Activated CD4-positive, alpha-beta T cell treated with anti-CD3 and anti-CD28 coated beads, Interleukin-2, amount 50 U/mL, for 24 hours (primary cell): Measurements from ENCODE around the gene ABHD17B.

ENCODE experiments used
- DNase-seq, 2 donors: peaks; one replicate each; pipeline ENCODE4 v3.0.0-alpha.2; 2020; ENCODE audit warnings: low read depth in 1 of 2, low spot score in 1 of 2

Gene ABHD17B

DNA sequence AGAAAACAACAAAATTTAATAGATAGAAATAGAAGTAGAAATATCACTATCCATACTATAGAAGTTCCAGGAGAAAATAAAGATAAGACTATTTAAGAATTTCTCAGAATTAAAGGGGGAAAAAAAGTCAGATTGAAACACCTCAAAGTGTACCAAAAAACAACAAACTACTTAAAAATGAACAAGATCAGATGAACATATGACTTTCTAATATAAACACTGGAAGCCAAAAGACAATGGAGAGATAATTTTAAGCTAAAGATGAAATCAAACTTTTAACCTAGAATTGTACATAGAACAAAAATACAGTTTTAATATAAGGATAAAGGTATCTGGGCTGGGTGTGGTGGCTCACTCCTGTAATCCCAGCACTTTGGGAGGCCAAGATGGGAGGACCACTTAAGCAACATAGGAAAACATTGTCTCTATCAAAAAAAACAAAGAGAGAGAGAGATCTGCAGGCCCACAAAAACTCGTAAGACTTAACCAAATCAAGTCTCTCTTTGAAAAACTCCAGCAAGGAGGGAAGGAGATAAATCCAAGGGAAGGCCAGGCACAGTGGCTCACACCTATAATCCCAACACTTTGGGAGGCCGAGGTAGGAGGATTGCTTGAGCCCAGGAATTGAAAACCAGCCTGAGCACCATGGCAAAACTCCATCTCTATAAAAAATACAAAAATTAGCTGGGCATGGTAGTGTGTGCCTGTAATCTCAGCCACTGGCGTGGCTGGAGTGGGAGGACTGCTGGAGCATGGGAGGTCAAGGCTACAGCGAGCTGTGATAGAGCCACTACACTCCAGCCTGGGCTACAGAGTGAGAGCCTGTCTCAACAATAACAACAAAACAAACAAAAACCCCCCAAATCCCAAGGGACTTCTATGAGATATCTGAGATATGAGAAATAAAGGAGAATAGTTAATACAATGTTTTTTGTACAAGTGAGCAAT lies 32.4 kb downstream of the ABHD17B start:
- no peak for DNase-seq

DNA sequence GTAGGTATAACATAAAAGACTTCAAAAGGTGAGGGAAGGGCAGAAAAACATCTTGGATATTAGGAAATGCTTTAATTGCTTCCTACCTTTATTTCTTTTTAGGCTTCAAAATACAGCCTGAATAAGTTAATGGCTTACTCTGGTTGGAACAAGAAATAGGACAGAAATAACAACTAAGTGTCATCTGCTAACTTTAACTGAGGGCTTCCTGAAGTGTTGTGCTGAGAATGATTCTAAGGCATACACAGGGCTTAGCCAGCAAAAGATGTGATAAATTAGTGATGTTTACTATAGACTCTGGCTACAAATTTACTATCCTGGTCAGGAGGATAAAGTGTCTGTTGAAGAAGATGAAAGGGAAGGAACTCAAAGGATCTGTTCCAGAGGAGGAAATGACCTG lies 34.2 kb downstream of the ABHD17B start:
- no peak for DNase-seq

DNA sequence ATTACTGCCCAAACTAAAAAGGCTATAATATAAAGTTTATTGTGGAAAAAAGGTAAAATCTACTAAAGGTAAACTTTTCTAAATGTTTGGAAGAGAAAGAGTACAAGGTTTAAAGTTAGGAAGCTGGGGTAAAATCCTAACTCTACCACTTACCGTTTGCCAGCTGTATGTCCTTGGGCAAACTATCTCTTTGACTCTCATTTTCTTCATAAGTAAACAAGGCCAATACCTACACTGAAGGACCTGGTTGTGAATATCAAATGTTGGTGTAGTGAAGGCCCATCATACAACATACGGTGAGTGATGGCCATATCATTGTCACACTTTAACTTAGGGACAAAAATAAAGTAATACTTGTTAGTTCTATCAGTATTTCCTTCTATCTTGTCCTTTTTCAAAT lies 34.9 kb downstream of the ABHD17B start:
- no peak for DNase-seq

DNA sequence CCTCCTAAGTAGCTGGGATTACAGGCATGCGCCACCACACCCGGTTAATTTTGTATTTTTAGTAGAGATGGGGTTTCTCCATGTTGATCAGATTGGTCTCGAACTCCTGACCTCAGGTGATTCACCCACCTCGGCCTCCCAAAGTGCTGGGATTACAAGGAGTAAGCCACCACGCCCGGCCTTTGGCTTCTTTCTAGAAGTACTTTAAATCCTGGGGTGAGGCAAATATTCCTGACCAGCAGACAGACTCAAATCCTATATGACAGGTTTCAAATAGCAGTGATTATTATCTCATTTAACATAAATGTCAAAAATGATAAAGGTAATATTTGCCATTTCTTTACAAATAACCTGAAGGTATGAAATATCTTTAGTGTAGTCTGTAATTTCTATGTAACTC lies 35.6 kb downstream of the ABHD17B start:
- DNase-seq, result no peak

DNA sequence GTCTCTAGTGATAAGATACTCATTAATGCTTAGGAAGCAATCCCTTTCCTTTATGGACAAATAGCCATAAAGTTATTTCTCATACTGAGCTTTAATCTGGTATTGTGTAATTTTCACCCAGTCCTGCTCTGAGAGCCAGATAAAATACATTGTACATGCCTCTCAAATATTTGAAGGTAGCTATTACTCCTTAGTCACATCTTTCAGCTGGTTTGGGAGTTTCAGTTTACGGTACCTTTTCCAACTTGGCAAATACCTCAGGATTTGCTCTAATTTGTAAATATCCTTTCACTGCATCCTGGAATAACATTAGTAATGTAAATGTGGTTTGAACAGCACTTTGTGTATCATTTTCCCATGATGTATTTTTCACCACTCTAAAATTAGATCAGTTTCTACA lies 47.4 kb downstream of the ABHD17B start:
- no peak for DNase-seq

DNA sequence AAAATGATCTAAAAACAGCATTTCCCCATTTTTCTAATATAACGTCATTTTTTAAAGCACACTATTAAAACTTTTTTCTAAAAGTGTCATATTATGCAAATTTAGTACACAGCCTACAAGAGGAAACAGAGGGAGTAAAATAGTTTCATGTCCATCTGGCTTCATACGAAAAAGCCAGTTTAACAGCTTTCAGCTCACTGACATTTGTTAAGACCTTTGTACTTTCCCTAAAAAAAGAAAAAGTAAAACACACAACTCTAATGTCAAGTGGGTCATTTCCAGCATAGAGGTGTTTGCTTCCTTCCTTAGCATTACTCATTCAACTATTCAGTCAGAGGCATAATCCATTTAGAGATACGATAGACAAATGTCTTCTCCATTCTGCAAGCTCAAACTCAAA lies 49.4 kb downstream of the ABHD17B start:
- DNase-seq, result no peak

DNA sequence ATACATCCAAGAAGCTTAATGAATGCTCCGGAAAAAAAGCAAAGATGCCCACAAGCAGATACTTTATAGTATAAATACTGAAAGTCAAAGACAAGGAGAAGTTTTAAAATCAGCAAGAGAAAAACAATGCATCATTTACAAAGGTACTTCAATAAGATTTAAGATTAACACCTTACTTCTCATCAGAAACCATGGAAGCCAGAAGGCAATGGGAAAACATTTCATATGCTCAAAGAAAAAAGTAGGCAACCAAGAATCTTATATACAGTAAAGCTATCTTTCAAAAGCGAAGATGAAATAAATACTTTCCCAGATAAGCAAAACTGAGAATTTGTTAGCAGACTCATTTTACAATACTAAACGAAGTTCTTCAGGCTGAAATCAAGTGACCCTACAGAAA lies 51.1 kb downstream of the ABHD17B start:
- no peak for DNase-seq

DNA sequence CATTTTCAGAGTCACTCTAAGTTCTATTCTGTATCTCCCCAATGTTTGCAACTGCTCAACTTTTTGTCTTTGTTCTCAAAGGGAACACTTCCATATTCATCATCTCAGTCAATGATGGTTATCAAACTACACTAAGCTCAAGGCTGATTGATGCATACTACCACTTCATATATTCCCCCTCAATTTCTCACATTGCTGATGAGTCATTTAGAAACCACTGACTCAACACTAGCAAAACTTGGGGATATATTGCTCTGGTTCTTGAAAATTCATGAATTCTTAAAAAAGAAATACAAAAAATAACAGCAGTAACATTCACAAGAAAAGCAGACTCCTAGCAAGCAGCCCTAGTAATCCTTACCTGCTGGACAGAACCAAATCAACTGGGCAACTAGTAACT lies 52.2 kb downstream of the ABHD17B start:
- peak in 1 of 2 donors; percentile 15 for DNase-seq

DNA sequence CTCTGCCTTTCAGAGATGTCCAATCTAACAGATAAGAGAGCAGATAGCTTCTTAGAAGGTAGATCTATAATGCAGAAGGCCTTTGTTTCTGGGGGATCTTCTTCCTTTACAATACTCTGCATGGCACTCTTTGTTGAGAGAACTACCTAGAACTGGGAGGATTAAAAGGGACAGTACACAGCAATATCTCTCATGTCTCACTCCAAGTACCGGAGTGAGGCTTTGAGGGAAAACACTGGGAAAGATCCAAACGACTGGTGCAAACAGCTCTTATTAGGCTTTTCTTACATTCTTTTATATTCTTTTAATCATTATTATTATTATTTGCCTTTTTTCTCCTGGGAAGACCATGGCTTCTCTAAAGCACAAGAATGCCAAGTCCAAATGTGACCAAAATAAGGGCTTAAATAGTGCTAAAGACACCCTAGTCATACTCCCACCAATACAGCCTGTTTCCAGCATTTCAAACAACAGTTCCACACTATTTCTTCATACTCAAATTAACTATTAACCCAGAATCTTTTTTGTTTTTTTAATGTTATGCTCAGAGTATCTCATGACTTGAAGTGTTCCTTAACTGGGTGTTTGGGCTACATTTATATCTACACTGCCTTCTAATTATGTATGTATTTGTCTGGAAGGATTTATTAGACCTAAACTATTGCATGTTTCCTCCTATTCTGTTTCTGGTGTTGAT lies 52.7 kb downstream of the ABHD17B start:
- DNase-seq, result no peak

DNA sequence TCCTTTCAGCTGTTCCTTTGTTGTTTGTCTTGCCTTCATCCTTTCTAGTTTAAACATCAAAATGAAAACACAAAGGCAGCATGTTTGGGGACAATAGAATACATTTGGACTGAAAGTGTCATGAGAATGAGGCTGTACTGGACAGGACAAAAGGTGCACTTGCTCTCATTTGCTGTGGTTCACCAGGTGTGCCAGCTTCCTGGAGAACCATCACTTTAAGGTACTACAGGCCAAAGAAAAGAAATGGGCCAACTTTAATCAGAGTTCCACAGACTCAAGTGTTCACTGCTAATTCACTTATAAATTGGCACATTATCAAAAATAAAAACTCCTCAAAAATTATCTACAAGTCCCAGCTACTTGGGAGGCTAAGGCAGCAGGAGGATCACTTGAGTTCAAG lies 53.8 kb downstream of the ABHD17B start:
- DNase-seq, result no peak

DNA sequence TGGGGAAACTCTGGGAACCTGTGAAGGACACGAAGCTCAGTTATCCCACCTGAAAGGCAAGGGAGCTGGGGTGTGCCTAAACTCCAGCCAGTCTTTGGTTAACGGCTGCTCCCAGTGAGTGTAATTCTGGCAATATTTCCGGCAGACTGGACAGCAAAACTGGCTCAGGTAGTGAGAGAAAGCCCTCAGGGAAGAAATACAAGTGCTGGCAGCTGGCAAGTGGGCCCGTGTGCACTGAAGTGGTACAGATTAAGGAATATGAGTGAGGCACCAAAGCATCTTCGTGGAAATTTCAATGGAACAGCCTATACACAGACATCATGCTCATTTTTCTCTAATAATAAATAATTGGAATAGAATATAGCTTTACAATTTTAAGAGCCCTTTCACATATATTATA lies 56.2 kb downstream of the ABHD17B start:
- no peak for DNase-seq

DNA sequence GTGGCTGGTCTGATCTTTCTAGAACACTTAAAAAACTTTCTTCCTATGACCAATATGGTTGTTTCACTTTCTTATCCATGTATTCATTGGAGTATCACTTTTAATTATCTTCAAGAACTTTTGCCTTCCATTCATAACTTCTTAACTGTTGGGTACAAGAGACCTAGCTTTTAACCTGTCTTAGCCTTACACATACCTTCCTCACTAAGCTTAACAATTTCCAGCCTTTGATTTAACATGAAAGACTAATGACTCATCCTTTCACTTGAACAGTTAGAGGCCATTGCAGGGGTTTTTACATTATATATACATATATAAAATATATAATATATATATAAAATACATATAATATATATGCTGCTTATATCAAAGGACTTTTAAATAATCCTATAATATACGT lies 57.9 kb downstream of the ABHD17B start:
- no peak for DNase-seq

DNA sequence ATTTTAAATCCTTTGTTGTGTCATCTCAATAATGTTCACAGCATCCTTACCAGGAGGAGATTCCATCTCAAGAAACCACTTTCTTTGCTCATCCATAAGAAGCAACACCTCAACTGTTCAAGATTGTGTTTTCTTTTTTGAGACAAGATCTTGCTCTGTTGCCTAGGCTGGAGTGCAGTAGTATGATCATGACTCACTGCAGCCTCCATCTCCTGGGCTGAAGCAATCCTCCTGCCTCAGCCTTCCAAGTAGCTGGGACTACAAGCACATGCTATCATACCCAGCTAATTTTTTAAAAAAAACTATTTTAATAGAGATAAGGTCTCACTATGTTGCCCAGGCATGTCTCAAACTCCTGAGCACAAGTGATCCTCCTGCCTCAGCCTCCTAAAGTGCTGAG lies 60.0 kb downstream of the ABHD17B start:
- DNase-seq, result no peak

DNA sequence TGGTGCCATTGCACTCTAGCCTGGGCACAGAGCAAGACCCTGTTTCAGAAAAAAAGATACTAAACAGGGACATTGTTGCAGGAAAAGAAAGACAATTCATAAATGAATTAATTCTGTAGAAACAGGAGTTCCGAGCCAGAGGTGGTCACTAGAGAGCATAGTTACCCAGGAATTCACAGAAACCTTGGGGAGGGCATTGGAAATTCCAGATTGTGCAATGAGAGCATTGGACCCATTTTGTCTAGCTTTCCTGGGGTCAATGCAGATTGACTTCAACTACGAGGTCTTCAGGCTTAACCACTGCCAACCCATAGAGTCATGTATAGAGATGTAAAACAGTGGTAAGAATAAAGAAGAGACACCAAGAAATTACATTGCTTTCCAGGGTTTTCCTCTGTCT lies 63.1 kb downstream of the ABHD17B start:
- DNase-seq, result no peak

DNA sequence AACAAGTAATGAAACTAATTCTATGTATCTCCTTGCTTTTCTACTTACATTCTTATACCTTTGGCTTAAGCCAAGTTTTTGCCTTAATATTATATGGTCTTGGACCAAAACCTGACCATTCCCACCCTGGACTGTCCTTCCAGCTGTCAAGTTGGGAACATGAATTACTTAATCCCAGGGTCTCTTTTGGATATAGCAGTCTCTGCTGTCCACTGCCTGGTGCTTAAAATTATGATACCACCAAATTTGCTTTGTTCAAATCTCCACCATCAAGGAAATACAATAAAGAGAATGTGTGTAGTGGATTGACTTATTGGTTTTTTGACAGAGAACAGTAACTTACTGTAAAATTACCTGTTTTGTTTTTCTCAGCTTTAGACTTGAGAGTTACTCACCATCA lies 66.2 kb downstream of the ABHD17B start:
- DNase-seq, result no peak

DNA sequence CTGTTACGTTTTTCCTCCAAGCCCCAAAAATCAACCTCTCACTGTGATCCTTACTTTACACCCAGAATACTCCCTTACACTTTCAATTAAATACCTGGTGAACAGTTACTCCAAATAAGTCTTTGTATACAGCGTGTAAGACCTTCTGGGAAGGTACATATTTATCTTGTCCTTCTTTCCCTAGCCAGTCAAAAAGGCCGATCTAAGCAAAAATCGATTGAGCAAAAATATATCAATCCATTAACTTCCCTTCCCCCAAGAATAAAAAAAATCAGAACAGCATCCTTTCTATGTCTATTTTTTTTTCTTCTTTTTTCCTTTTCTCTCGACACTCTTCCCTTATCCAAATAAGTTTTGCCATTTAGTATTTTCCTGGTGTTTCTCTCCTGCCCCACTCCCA lies 71.3 kb downstream of the ABHD17B start:
- DNase-seq, result no peak

DNA sequence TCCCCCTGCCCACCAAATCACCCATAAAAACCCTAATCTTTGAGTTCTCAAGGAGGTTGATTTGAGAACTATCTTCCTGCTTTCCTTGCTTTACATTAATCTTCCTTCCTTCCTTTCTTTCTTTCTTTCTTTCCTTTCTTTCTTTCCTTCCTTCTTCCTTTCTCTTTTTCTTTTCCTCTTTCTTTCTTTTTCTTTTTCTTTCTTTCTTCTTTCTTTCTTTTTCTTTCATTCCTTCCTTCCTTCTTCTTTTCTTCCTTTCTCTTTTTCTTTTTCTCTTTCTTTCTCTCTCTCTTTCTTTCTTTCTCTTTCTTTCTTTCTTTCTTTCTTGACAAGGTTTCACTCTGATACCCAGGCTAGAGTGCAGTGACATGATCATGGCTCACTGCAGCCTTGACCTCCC lies 75.4 kb downstream of the ABHD17B start:
- no peak for DNase-seq

DNA sequence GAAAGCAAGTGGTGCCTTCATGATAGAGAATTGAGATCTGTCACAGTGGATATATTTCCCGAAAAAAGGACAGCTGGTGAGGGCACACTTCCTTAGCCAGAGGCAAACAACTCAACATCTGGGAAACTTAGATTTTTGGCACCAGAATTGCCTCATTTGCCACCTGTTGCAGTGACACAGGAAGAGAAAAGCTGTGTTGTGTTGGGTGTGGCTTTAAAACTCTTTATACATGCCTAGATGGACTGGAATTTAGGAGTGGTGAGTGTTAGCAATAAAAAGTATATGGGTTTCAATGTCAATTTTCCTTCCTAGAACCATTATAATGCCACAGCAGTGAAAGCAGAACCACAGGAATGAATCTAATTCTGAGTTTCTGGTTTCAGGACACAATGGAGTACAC lies 80.1 kb downstream of the ABHD17B start:
- DNase-seq, result no peak

DNA sequence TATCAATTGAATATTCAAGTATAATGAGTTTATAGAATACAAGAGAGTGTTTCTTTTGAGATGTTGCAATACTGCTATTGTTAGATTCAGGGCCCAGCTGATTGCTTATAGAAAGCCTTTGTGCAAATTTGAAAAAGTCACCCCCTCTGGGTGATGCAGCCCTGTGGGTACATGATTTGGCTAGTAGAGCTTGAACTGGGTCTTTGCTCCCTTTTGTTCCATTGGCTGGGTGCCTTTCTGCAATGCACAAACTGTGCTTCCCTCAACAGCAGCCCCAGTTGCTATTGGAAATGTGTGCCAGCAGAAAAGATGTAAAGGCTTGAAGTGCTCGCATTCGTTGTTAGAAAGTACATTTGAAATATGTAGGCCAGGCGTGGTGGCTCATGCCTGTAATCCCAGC lies 80.8 kb downstream of the ABHD17B start:
- no peak for DNase-seq

DNA sequence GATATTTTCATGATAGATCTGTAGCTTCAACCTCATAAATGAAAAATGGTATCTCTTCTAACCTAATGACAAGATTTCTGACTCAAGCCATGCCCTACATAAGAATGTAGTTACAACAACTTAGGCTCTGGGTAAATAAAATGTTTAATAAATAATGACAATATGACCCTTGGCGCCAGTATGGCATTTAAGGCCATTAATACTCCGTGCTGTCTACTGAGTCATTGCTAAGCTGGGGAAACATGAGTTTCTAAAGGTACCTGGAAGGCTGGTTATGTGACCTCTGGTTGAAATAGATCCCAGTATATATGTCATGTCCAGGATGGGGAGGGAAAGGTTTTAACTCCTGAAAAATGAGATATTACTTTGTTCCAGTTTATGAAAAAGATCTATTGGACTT lies 84.7 kb downstream of the ABHD17B start:
- DNase-seq, result no peak

DNA sequence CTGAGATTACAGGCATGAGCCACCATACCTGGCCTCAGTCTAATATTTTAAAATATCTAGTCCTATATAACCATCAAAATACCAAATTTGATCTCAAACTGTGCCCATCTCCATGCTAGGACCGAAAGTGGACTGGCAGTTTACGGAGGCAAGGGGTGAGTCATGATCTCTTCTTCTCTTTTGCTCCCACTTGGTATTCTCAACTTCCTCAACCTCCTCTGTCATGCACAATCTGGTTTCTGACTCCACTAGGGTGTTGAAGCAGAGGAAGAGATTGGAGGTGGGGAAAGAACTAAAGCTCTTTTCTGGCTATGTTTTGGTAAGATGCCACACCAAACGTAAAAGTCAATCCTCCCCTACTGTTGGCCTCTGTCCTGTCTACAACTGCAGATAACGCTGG lies 86.7 kb downstream of the ABHD17B start:
- no peak for DNase-seq

DNA sequence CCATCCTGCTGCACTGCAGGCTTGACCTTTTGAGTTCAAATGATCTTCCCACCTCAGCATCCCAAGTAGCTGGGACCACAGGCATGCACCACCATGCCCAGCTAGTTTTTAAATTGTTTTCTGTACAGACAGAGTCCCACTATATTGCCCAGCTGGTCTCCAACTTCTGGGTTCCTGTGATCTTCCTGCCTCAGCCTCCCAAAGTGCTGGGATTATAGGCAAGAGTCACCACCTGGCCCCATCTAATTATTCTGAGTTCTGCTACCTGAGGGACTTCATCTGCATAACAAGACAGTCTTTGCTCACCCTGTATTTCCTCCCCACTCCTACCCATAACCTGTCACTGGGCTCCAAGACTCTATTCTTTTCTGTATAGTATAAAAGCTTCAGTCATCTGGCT lies 88.1 kb downstream of the ABHD17B start:
- DNase-seq, result no peak

DNA sequence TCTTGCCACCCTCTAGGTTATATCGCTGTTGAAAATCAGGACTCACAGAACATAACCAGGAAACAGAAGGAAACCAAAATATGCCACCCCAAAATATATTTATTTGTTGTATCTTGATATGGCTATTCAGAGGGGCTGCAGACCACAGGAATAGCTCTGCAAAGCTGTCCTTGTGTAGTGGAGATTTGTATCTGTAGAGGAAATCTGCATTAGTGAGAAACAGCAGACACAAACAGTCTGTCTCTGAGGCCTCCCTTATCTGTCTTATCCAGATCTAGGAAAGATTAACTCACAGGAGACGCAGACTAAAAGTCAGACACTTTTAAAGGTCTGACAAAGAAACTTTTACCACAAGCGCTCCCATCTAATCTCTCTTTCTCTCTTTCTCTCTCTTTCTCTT lies 88.5 kb downstream of the ABHD17B start:
- no peak for DNase-seq
